Thyroid gland (tissue), 4 donors: ENCODE data around the gene AMZ1.

Source experiments
- POLR2A ChIP-seq, 2 donors: fragments of 450-650 bp; IDR thresholded peaks; one replicate each; pipeline ENCODE4 v1.6.1; 2017; ENCODE audit warnings: antibody characterized with exemption in 2 of 2, mild to moderate bottlenecking in 2 of 2, moderate library complexity in 1 of 2
- TF ChIP-seq, protein P1 (sequence below), 6 experiments: fragments of 200-600 bp in 3 of 6; fragments of 450-650 bp in 3 of 6; sonication (generic) in 3 of 6; IDR thresholded peaks; one replicate each; pipeline ENCODE4 v1.5.1; 2016 to 2019; ENCODE audit warnings: antibody characterized with exemption in 6 of 6, mild to moderate bottlenecking in 2 of 6, inconsistent platforms in 1 of 6, moderate library complexity in 1 of 6

DNA sequence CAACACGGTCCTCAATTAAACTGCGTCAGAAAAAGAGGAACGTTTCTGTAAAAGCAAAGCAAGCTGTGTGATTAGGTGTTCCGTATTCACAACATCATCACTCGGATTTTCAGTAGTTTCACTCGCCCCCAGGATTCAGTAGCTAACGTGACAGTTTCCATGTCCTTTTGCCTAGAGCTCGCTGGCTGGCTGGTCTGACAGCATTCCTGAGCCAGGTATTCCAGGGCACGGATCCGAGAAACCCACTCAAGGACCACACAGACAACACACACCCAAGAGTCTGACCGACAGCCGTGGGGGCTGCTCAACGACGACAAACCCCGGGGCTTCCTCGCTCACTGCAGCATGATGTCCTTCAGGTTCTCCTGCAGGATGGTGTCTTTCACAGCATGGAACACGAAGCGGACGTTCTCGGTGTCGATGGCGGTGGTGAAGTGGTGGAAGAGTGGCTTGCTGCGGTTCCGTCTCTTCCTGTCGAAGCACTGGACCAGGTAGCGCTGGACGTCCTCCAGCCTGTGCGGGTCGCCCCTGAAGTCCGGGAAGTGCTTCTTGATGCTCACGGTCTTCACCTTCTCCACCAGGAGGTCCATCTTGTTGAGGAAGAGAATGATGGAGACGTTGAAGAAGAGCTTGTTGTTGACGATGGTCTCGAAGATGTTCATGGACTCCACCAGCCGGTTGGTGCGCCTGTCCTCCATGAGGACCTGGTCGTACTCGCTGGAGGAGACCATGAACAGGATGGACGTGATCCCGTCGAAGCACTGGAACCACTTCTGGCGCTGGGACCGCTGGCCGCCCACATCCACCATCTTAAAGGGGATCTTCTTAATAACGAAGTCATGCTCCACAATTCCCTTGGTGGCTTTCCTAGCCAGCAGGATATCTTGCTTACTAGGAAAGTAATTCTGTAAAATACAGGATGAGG, 43.1 kb downstream of the AMZ1 start:
- TF ChIP-seq, protein P1, sequence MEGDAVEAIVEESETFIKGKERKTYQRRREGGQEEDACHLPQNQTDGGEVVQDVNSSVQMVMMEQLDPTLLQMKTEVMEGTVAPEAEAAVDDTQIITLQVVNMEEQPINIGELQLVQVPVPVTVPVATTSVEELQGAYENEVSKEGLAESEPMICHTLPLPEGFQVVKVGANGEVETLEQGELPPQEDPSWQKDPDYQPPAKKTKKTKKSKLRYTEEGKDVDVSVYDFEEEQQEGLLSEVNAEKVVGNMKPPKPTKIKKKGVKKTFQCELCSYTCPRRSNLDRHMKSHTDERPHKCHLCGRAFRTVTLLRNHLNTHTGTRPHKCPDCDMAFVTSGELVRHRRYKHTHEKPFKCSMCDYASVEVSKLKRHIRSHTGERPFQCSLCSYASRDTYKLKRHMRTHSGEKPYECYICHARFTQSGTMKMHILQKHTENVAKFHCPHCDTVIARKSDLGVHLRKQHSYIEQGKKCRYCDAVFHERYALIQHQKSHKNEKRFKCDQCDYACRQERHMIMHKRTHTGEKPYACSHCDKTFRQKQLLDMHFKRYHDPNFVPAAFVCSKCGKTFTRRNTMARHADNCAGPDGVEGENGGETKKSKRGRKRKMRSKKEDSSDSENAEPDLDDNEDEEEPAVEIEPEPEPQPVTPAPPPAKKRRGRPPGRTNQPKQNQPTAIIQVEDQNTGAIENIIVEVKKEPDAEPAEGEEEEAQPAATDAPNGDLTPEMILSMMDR (IDR thresholded peaks at IDR 0.05): no peak
- no peak for TF ChIP-seq POLR2A (IDR thresholded peaks at IDR 0.05)
